DMS 273 (cell line): ENCODE results near the gene DENND6B.

ENCODE experiments used
- DNase-seq: peaks from one replicate; lab custom pipeline; 2025; ENCODE audit not compliant: unreplicated experiment; lab: John Stamatoyannopoulos, UW

Gene DENND6B

DNA sequence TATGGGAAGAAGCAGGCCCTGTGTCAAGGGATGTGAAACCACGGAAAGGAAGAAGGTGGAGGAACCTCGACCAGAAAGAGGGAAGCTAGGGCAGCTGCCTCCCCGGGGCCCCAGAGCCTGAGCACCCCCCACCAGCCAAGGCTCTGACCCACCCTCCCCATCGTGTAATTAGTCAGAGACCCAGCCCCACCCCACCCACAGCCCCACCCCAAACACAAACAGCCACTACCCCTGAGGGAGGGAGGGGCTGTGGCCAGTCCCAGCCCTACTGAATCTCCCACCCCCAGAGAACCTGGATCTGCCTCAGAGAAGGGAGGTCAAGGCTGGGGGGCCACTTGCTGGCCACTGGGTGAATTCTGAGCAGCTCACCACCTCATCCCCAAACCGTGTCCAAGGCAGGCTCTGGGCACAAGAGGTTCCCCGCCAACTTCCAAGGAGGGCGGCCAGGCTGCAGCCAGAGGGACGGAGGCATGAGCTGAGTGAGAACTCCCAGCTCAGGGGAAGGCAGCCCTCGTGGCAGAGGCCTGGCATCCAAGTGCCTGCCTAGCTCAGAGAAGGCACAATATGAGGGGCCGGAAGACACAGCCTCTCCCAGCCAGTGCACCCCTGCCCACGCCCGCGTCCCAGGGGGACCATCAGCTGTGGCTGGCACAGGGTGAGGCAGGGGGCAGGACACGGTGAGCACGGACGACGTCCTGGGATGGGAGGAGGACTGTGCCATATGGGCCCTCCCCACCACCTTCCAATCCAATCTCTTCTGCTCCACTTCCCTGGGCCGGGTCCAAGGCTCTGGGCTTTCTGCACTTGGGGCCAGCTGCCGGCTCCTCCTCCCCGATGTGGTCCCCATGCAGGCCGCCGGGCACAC is 22.1 kb downstream of the DENND6B start:
- peak; percentile 95 for DNase-seq

- peak; percentile 30 for DNase-seq
Measured at GRCh38 chr22:50303848-50304527, 22.8 kb downstream of the DENND6B start.

GRCh38 chr22:50303515-50303847 is 23.3 kb downstream of the DENND6B start:
- DNase-seq, result no peak

GRCh38 chr22:50302564-50302963 is 24.2 kb downstream of the DENND6B start:
- peak; percentile 58 for DNase-seq

DNA sequence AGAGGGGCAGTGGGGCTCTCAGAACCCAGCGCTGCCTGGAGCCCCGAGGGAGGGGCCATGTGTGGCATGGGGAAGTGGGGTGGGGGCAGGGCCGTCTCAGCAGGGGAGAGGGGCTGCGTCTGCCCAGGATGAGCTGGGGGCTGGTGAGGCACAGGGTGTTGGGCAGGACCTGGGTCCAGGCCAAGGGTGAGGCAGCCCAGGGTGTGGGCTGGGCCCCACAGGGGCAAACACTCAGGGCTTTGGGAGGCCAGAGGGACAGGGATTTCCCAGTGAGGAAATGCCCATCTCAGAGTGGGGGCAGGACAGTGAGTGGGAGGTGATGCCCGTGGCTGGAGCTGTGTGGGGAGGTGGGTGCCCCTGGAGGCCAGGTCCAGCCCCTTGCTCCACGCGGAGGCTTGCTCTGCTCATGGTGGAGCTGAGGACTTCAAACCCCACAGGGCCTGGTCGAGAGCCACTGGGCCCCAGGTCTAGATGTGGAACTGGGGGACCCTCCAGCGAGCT is 24.7 kb downstream of the DENND6B start:
- no peak for DNase-seq

DNA sequence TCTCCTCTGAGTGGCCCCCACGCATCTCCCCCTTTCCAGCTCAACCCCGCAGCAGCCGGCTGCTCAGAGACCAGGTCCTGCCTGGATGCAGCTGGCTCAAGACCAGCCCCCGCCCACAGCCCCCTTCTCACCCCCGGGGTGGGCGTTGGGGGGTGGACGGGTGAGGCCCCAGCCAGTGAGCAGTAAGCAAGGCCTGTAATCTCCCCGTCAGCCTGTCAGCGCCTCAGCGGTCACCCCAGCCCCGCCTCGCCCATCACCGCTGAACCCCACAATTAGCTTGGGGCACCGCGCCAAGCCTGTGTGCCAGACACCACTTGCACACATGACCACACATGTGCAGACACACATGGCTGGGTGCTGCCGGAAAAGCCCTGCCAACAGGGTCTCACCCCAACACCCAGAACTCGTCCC is 25.2 kb downstream of the DENND6B start:
- DNase-seq, result no peak

DNA sequence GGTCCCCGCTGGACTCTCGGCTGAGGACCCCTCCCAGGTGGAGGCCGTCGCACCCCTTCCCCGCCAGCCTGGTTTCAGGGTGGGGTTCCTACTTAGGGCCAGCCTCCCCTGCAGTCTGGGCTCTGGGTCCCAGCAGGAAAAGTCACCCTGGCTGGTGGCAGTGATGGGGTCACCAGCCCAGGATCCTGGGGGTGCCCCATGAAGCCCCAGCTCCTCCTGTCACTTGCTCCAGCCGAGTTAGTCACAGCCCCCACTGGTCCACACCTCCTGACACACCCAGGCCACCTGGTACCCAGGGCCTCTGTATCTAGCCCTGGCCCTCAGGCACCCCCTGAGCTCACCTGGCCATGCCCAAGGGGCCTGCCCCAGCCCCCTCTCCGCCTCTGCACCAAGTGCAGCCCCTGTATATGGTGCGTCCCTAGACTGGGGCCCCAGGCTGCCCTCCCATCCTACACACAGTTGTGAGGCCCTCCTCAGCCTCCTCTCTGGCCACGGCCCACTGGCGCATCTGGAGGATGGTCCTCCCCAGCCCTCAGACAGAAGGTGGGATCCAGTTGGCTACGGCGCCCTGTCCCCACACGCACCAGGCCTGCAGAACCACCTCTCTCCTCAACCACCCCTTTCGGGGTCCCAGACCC is 26.1 kb downstream of the DENND6B start:
- no peak for DNase-seq

GRCh38 chr22:50299785-50300619 is 26.8 kb downstream of the DENND6B start:
- DNase-seq, result no peak

DNA sequence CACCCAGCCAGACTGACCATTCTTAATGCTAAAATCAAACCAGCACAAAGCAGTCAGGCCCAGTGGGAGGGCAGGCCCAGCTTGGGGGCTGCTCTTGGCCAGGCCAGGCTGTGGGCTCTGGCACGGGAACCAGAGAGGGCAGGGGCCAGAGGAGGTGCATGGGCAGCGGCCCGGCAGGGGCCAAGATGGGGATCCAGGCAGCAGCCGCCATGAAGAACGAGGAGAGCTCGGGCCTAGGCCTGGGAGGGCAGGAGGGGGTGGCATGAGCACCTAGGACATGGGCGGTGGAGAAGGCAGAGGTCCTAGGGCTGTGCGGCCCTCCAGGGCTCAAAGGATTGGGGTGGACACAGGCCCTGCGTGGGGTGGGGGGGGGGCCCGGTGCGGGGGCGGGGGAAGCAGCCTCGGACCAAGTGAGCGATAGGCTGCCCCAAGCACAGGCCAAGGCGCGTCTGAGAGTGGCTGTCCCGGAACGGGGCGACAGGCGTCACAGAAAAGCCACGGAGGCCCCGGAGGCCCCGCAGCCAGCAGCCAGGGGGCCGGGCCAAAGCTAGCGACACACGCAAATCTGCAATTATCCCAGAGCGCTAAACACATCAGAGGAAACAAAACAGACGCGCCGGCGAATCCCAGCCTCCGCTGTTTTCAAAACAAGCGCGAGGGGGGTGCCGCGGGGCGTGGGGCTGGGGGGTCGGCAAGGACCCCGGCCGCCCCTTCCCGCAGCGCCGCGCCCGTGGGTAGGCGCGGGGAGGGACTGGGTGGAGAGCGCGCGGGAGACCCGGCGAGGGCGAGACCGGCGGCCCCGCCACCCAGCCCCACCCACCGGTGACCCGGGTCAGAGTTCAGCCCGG is 27.7 kb downstream of the DENND6B start:
- no peak for DNase-seq

GRCh38 chr22:50298266-50298637 is 28.6 kb downstream of the DENND6B start:
- DNase-seq, result no peak

GRCh38 chr22:50297510-50298265 is 29.1 kb downstream of the DENND6B start:
- DNase-seq, result no peak

GRCh38 chr22:50296658-50297490 is 29.9 kb downstream of the DENND6B start:
- DNase-seq, result no peak

GRCh38 chr22:50294319-50294656 is 32.5 kb downstream of the DENND6B start:
- no peak for DNase-seq

GRCh38 chr22:50293441-50294318 is 33.1 kb downstream of the DENND6B start:
- no peak for DNase-seq

DNA sequence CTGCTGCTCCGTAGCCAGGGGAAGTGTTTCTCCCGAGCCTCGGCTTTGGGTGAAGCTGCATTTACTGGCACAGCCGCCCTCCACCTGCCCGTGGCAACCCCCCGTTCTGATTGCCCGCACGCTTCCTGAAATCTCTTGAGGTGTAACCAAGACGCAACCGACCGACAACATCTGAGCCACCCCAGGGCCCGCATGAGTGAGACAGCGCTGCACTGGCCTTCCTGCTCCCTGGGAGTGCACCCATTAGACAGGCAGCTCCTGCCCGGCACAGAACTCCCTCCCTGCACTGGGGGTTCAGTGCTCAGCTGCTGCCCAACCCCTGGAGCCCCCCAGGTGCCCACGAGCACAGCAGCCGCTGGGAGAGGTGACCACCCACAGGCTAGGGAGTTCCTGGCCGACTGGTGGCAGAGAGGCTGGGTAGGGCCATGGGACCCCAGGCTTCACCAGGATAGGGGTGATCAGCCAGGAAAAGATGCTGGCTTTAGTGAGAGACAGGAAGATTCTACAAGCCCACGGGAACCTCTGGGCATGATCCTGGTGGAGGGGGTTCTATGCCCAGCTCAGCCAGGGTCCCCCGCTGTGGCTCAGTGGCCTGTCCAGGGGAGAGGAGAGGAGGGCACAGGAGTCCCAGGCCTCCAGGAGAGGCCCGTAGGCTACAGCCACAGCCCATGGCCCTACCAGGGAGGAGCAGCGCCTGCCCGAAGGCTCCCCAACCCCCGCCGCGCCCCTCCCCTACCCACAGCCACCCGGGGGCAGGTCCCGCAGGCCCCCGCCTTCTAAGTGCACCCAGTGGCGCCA is 34.0 kb downstream of the DENND6B start:
- no peak for DNase-seq

DNA sequence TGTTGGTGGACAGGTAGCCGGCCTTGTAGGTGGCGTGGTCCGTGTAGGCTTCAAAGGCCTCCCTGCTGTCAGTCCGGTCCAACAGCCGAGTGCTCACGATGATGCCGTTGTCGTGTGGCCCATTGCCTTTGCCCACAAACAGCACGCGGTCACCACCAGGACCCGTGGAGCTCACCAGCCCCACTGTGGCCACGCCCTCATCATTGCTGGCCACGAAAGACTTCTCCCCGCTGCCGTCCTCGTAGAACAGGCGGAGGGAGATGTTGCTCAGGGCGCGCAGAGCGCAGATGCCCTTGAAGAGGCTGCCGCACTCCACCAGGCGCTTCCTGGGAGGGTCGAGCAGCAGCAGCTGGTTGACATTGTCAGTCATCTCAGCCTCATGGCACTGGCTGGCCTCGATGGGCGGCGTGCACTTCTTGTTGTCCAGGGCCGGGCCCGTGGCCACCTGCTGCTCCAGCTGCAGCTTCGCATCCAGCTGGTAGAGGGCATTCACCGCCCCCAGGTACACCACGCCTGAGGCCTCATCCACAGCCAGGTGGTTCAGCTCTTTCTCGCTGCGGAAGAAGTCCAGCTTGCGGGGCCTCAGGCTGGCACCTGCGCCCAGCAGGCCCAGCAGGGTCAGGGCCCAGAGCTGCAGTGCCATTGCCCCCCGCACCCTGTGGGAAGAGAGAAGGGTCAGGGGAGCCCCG is 36.7 kb downstream of the DENND6B start:
- DNase-seq, result no peak
